ENCODE data around the gene PPP2R5C.
"Not testable (repeated sequence)": the region's sequence is repeated elsewhere in the genome, so short reads cannot be mapped to it uniquely, and the experiment has no call there.

PPP2R5C gene

DNA sequence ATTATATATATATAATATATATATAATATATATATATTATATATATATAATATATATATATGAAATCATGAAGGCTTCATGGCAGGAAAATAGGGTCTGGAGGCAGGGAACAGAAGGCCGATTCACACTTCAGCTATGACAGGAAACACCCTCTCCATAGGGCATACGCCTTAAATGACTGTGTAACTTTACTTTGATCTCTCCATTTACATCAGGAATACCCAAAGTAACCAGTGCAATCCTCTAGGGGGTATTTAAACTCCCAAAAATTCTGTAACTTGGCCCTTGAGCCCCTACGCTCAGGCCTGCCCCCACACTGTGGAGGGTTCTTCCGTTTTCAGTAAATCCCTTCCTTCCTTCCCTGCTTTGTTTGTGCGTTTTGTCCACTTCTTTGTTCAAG lies 40.4 kb upstream of the PPP2R5C start:
- no peak overlapping the region for H3K4me3 ChIP-seq (ENCODE audit: low read length)
- TF ChIP-seq ZNF274 (IDR thresholded peaks at IDR 0.05; ENCODE audit: low read depth, low read length): no peak

DNA sequence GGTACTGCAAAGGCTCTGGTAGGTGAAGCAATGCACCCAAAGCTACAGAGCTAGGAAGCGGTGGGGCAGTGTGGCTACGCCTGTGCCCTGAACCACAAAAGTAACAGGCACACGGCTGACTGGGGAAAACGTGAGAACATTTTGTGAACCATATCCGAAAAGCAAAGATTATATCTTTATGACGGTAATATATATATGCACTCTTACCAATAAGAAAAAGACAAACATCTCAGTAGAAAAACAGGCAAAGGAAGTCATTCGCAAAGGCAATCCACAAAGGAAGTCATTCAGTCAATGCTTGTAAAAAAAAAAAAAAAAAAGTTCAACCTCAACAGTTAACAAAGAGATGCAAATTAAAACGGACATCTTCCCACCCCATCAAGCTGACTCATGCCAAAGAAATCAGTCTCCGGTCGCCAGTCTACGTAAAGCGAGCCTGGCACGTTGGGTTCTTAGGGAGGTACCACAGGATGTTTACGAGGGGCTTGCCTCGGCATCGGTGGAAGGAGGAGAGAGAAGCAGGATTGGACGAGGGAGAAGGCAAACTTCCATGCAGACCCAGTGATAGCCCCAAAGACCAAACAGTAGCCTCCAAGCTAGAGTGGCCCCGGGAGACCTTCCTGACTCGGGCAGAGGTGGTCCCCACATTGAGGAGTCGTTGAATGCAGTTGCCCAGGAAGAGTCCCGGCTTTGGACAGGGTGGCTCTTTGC lies 39.4 kb upstream of the PPP2R5C start:
- no peak overlapping the region; the same call in 1 of the 2 replicates for H3K4me3 ChIP-seq (ENCODE audit: low read length)
- TF ChIP-seq ZNF274 (IDR thresholded peaks at IDR 0.05; ENCODE audit: low read depth, low read length): no peak

DNA sequence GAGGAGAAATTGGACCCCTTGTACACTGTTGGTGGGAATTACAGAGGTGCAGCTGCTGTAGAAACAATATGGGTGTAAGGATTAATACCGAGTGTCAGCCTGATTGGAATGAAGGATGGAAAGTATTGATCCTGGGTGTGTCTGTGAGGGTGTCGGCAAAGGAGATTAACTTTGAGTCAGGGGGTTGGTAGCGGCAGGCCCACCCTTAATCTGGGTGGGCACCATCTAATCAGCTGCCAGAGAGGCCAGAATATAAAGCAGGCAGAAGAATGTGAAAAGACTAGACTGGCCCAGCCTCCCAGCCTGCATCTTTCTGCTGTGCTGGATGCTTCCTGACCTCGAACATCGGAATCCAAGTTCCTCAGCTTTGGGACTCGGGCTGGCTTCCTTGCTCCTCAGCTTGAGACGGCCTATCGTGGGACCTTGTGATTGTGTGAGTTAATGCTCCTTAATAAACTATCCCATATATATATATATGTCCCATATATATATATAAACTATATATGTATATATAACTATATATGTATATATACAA lies 38.4 kb upstream of the PPP2R5C start:
- TF ChIP-seq ZNF274 (IDR thresholded peaks at IDR 0.05; ENCODE audit: low read depth, low read length): no peak
- no peak overlapping the region for H3K4me3 ChIP-seq (ENCODE audit: low read length)

DNA sequence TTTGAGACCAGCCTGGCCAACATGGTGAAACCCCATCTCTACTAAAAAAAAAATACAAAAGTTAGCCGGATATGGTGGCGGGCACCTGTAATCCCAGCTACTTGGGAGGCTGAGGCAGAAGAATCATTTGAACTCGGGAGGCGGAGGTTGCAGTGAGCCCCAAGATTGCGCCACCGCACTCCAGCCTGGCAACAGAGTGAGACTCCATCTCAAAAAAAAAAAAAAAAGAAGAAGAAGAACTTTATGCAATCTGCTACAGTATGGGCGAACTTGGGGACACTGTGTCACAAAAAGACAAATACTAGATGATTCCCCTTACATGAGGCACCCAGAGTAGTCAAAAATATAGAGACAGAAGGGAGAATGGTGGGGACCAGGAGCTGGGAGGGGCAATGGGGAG lies 35.9 kb upstream of the PPP2R5C start:
- not testable (repeated sequence) for H3K4me3 ChIP-seq (ENCODE audit: low read length)

DNA sequence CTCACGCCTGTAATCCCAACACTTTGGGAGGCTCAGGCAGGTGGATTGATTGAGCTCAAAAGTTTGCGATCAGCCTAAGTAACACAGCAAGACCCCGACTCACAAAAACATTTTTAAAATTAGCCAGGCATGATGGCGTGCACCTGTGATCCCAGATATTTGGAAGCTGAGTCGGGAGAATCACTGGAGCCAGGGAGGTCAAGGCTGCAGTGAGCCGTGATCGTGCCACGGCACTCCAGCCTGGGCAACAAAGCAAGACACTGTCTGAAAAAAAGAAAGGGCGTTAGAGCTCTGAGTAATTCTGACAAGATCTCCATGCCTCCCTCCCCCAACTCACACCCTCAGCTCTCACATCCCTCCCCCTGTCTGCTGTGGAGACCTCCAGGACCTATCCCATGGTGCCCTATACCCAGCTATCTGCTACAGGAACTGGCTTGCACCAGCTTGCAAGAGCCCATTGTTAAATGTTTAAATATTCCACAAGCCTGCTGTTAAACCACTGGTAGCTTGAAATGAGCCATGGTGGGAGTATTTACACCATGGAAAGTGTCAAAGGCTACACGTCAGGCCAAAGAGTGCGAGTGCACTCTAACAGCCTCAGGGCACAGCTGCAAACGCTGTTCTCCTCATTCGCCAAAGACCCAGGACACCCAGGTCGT lies 35.1 kb upstream of the PPP2R5C start:
- no peak overlapping the region for H3K4me3 ChIP-seq (ENCODE audit: low read length)
- no peak for TF ChIP-seq ZNF274 (IDR thresholded peaks at IDR 0.05; ENCODE audit: low read depth, low read length)

DNA sequence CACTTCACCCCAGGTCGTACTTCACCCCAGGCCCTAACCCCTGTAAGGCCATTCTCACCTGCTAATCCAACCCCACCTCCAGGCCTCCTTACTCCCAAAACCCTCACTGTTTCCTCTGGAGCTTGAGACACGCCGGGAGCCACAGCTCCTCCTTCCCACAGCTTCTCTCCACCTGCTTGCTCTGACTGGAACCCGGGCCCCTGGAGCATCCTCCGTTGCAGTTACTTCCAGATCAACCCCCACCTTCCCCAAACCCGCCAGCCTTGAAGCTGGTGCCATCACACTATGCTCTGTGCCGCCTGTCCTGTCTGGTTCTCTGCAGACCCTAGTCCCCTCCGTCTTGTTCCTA lies 34.6 kb upstream of the PPP2R5C start:
- no peak for TF ChIP-seq ZNF274 (IDR thresholded peaks at IDR 0.05; ENCODE audit: low read depth, low read length)
- no peak overlapping the region for H3K4me3 ChIP-seq (ENCODE audit: low read length)

DNA sequence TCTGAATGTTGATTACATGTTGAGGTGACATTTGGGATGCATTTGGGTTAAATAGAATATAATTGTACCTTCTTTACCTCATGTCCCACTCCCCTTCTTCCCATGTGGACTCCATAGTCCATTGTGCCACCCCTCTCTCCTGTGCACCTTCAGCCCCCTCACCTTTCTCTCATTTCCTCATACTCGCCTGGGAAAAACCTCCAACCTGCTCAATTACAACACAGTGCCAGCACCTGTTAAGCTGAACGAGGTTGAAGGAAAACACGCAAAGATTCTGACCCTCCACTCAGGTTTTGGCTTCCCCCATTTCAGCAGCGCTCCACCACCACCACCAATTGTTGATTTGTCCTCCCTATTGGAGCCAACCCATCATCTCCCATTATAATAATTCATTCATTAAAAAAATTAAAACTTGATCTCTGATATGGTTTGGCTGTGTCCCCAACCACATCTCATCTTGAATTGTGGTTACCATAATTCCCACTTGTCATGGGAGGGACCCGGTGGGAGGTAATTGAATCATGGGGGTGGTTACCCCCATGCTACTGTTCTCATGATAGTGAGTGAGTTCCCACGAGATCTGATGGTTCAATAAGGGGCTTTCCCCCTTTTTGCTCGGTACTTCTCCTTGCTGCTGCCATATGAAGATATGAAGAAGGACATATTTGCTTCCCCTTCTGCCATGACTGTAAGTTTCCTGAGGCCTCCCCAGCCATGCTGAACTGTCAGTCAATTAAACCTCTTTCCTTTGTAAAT lies 33.7 kb upstream of the PPP2R5C start:
- no peak for TF ChIP-seq ZNF274 (IDR thresholded peaks at IDR 0.05; ENCODE audit: low read depth, low read length)
- no peak overlapping the region for H3K4me3 ChIP-seq (ENCODE audit: low read length)

DNA sequence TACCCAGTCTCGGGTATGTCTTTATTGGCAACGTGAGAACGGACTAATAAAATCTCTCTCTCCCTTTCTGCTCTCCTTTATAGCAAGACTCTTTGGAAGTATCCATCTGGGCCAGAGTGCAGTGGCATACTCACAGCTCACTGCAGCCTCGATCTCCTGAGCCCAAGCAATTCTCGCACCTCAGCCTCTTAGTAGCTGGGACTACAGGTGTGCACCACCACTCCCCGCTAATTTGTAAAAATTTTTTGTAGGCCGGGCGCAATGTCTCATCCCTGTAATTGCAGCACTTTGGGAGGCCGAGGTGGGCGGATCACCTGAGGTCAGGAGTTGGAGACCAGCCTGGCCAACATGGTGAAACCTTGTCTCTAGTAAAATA lies 33.2 kb upstream of the PPP2R5C start:
- no peak for TF ChIP-seq ZNF274 (IDR thresholded peaks at IDR 0.05; ENCODE audit: low read depth, low read length)
- H3K4me3 ChIP-seq (ENCODE audit: low read length): no peak overlapping the region

DNA sequence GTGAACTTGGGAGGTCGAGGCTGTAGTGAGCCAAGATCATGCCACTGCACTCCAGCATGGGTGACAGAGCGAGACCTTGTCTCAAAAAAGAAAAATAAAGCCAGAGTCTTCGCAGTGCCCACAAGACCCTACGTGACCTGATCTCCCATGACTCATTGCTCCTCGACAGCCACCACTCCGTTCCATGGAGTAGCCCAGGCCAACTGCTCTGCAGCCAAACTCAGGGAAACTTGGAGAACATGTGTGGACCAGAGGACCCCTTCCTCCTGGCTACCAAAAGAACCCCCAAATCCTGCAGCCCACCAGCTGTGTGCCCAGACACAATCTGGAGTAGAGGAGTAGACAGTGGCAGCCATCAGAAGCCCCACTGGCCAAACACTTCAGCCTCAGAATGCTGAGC lies 32.1 kb upstream of the PPP2R5C start:
- TF ChIP-seq ZNF274 (IDR thresholded peaks at IDR 0.05; ENCODE audit: low read depth, low read length): no peak
- no peak overlapping the region for H3K4me3 ChIP-seq (ENCODE audit: low read length)

DNA sequence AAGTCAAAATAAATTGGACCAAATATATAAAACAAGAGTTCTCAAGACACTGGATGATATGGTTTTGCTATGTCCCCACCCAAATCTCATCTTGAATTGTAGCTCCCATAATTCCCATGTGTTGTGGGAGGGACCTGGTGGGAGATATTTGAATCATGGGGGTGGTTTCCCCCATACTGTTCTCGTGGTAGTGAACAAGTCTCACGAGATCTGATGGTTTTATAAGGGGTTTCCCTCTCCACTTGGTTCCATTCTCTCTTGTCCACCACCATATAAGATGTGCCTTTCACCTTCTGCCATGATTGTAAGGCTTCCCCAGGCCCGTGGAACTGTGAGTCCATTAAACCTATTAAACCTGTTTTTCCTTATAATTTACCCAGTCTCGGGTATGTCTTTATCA lies 31.4 kb upstream of the PPP2R5C start:
- H3K4me3 ChIP-seq (ENCODE audit: low read length): not testable (repeated sequence)

DNA sequence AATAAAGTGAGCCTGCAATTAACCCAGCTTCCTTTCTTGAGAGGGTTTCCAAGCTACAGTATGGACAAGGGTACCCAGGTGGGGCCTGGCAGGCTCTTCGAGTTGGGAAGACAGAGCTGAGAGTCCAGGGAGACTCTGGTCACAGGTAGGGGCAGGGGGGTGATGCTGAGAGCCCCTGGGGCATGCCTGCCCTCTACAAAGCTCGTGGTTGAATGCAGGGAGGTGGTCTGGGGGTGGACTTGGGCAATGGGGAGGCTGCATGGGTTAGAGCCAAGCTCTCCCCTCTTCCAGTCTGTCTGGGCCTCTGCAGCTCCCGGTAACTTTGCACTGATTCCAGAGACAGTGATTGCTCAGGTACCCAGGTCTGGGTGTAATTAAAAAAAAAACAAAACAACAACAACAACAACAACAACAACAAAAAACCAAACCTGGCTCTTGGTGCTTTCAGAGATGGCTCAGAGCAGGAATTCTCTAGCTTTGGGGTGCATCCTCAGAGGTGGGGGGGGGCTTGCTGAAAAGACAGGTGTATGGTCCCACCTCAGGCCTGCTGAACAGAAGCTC lies 30.8 kb upstream of the PPP2R5C start:
- no peak overlapping the region for H3K4me3 ChIP-seq (ENCODE audit: low read length)
- TF ChIP-seq ZNF274 (IDR thresholded peaks at IDR 0.05; ENCODE audit: low read depth, low read length): no peak

DNA sequence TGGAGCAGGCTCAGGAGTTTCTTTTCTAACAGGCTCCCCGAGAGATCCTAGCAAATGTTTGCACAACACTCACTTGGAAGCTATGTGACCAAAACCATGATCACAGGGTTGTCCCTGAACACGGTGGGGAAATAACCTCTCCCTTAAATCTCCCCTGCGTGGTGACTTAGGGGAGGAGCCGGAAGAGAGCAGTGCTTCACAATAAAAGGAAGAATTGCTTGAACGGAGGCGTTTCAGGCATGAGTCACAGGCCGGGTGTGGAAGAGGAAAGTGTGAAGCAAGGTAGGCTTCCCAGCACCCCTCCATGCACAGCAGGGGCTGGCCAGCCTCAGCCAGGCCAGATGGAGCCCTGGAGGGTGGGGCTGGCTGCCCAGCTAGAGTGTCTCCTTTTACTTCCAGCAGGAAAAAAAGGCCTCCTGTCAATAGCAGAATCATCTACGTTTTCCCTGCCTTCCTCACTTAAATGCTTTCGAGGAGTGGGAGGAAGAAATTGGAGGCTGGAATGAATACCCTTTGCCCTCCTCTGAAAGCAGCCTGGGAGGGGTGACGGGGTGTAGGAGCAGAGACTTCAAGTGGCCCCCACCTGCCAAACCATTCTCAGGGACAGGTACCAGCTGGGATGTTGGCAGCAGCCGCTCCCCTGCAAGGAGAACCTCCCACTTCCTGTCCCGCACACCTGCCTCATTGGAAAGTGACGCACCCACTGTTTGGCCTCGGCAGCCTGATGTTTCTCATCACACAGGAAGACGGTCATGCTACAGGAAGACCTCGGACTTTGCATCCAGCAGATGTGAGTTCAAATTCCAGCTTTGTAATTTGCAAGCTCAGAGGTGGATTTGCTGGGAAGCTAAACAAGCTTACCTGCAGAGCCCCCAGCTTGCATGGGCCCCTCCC lies 30.1 kb upstream of the PPP2R5C start:
- H3K4me3 ChIP-seq (ENCODE audit: low read length): no peak overlapping the region
- TF ChIP-seq ZNF274 (IDR thresholded peaks at IDR 0.05; ENCODE audit: low read depth, low read length): no peak

DNA sequence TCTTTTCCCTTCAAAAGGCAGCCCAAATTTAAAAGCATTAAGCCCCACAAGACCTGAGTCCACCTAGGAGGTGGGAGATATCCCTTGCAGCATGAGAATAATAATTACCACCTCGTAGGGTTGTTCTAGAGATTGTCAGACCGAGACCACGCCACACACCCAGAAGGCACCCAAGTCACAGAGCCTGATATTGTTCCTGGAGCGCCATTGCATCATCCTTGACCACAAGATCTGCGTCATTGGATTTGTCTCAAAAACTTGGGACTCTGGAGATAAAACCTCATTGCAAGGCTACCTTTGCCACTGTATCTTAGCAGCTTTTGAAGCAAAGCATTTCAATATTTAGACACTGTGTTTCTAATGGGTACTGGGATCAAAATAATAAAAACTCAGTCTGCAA lies 29.4 kb upstream of the PPP2R5C start:
- no peak for TF ChIP-seq ZNF274 (IDR thresholded peaks at IDR 0.05; ENCODE audit: low read depth, low read length)
- no peak overlapping the region for H3K4me3 ChIP-seq (ENCODE audit: low read length)

DNA sequence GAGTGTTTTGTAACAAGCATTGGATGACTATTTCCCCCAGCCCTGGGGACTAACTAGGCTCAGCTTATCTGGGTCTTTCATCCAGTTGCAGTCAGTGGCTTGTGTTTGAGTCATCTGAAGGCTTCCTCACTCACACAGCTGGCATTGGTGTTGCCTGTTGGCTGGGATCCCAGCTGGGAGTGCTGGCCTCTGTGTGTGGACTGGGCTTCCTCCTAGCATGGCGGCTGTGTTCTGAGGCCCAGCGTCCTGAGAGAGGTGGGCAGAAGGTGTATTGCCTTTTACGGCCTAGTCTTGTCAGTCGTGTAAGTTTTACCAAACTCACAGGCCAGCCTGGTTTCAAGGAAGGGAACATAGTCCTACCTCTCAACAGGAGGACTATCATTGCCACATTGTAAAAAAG lies 28.3 kb upstream of the PPP2R5C start:
- no peak for TF ChIP-seq ZNF274 (IDR thresholded peaks at IDR 0.05; ENCODE audit: low read depth, low read length)
- H3K4me3 ChIP-seq (ENCODE audit: low read length): no peak overlapping the region
